ENCODE results near the gene FBXL13. TPM values are rescaled to one million over a fixed set of nuclear protein-coding genes. Genes with fewer than 3 reads are reported as not detected.
"Not testable (repeated sequence)": the region's sequence is repeated elsewhere in the genome, so short reads cannot be mapped to it uniquely, and the experiment has no call there.

FBXL13 gene
- total RNA-seq, 1 donor from 2014 or later = 1.3 TPM

GRCh38 chr7:103078226-103078625, 3.6 kb upstream of the FBXL13 start:
- DNase-seq = not testable (repeated sequence)

GRCh38 chr7:103077318-103077717, 2.7 kb upstream of the FBXL13 start:
- no peak for DNase-seq

- no peak for DNase-seq
Observed at GRCh38 chr7:103076764-103077163, 2.2 kb upstream of the FBXL13 start.

GRCh38 chr7:103075337-103075918, 832 bp upstream of the FBXL13 start:
- DNase-seq = peak; percentile 72

DNA sequence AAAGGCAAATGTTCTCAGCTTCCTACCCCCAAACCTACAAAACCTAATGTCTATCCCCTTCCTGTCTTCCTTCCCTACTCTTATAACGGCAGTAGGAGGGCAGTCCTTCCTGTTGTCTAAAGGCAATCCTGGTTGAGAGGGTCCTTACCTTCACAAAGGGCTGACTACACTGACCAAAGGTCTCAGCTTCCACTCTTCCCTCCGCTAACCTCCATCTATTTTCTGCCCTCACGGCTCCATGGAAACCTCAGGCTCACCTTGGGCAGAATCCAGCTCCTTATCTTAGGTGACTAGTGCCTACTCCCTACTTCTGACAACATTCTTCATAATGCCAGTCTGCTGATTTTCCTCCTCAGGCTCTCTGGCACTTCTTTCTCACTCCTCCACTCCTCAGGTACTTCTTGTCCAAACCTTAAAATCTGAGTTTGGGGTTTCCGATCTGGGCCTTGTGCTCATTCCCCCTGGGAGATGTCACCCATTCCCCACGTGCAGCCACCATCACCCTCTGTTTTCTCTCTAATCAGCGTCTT, 542 bp downstream of the FBXL13 start:
- no peak for DNase-seq

DNA sequence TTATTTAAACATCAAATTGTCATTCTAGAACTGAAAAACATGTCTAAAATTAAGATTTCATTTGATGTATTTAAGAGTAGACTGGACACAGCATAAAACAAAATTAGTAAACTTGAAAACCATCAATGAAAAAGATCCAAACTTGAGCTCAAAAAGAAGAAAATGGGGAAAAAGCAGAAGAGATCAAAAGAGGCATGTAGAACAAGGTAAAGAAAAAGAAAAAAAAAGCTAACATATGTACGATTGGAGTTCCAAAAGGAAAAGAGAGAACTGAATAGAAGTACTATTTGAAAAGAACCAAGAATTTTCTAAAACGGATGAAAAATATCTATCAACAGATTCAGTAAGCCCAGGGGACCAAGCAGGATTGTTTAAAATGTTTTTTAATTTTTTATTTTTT, 3.6 kb downstream of the FBXL13 start:
- no peak for DNase-seq

DNA sequence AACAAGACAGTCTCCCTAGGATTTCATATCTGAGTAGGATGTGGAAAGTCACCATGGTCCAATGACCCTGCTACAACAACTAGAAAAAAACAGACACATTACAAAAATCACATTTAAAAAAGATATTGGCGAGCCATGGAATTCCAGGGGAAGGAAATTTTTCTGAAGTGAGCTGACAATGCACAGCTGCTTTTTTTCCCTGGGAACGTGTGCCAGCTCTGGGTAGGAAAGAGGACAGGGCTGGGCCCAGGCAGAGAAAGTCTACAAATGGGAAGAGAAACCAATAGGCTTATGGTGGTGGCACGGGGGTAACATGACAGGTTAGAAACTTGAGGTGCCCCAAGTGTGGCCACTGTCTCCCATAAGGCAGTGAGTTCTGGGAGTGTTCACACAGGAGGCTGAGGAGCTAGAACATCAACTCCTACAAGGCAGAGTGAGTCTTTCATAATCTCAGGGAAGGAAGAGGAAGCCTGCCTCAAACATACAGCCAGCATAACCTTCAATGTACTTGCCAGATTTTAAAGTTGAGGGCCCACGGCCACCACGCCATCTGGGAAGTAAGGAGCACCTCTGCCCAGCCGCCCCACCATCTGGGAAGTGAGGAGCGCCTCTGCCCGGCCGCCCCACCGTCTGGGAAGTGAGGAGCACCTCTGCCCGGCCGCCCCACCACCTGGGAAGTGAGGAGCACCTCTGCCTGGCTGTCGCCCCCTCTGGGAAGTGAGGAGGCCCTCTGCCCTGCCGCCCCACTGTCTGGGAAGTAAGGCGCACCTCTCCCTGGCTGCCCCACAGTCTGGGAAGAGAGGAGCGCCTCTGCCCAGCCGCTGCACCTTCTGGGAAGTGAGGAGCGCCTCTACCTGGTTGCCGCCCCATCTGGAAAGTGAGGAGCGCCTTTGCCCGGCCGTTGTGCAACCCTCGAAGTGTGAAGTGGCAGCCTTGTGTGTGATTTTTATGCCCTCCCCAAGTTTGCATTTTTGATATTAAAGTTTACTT, 5.9 kb downstream of the FBXL13 start:
- no peak for DNase-seq

DNA sequence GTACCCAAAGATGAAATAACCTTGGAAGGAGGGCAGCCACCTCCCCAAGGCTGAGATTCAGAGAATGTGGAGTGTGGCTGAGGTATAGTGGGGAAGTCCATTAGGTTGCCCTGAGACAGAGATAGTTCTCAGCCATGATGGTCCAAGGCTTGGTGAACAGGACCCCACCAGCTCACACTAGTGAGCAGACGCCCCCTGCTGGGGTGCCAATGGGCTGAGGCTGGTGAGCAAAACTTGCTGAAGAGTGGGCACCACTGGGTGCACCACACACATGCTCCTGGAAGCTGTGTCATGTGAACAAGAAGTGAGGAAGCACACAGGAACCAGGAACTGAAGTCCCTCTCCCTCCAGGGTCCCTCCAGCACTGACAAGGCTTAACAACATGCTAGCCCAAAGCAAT, 8.9 kb downstream of the FBXL13 start:
- peak; percentile 20 for DNase-seq

GRCh38 chr7:103063895-103064294, 10.7 kb downstream of the FBXL13 start:
- no peak for DNase-seq

DNA sequence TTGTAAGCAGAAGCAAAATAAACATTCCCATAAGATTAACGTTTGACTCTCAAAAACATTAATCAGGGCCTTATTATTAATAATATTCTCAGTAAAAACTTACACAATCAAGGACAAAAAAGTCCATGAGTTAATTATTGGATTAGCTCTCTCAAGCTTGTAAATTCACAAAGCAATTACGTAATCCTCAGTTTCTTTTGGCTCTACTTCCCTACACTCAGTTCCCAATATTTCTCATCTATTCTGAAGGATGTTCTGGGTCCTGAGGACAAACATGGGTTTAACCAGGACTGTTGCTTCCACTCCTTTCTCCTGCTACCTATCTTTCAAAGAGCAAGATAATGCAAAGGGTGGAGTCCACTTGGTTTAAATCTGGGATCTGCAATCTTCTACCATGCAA, 15.1 kb downstream of the FBXL13 start:
- no peak for DNase-seq

GRCh38 chr7:103058122-103058521, 16.5 kb downstream of the FBXL13 start:
- DNase-seq = no peak

- not testable (repeated sequence) for DNase-seq
Observed at GRCh38 chr7:103056006-103056405, 18.6 kb downstream of the FBXL13 start.

- DNase-seq = no peak
Observed at GRCh38 chr7:103051519-103051918, 23.1 kb downstream of the FBXL13 start.

DNA sequence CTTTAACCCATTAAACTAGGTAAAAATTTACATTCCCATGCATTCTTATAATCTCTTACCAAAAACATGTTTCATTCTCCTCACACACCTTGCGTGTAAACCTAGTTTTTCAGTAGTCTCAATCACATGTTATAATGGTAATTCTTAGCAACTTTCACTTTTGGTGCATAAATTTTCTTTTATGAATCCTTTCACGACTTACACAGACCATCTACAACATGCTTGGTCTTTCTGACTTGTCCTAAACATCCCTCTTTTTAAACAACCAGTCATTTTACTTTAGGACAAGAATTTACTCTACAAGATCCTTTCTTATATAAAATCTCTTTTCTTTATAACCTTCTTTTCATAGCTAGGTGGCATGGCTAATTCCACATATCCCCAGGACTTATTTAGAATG, 25.8 kb downstream of the FBXL13 start:
- no peak for DNase-seq

GRCh38 chr7:103041815-103042214, 32.8 kb downstream of the FBXL13 start:
- not testable (repeated sequence) for DNase-seq

GRCh38 chr7:103037823-103038739, 36.5 kb downstream of the FBXL13 start:
- DNase-seq = not testable (repeated sequence)

DNA sequence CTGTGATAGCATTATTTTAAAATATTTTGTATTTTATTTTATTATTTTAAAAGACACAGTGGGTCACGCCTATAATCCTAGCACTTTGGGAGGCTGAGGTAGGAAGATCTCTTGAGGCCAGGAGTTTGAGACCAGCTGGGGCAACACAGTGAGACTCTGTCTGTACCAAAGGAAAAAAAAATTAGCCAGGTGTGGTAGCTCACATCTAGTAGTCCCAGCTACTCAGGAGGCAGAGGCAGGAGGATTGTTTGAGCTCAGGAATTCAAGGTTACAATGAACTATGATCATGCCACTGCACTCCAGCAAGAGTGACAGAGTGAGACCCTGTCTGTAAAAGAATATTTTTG, 37.1 kb downstream of the FBXL13 start:
- no peak for DNase-seq

GRCh38 chr7:103034318-103034717, 40.3 kb downstream of the FBXL13 start:
- not testable (repeated sequence) for DNase-seq

DNA sequence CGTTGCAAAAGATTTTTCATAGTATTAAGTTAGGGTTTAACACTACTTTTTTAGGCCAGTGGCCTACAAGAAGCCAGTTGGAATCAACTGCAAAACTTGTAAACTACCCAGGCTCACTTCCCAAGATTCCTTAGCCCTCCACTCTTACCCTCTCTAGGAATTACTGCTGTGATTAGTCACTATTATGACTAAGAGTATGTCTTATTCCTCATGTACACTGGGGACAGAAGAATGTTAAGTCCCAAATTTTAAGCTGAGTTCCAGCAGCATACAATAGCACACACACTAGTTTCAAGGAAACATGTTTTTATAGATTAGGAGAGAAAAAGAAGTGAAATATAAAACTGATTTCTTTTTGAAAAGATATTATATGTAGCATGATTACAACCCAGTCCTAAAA, 42.8 kb downstream of the FBXL13 start:
- DNase-seq = no peak

DNA sequence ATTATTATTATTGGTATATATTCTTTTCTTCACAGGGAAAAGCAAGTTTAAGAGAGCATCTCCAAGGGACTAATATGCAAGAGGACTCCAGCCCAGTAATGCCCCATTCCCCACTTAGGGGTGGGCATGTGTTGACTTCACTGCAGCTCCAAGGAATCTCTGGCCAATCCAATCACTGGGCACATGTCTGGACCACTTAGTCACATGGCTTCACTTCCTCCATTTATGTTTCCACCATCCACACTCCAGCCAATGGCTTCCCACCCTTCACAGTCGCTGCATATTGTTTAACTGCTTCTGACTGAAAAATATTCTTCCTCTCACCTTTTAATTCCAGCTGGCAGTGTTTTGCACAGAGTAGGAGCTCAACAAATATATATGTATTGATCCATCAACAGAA, 43.6 kb downstream of the FBXL13 start:
- DNase-seq = no peak

GRCh38 chr7:103025341-103025740, 49.3 kb downstream of the FBXL13 start:
- no peak for DNase-seq

- not testable (repeated sequence) for DNase-seq
Observed at GRCh38 chr7:103023578-103023977, 51.0 kb downstream of the FBXL13 start.
